Ishikawa (cell line): ENCODE measurements around the gene TAF10.

Experiments
- CEBPB ChIP-seq: IDR thresholded peaks from 2 replicates; pipeline ENCODE4 v1.6.1; 2012
- CREB1 ChIP-seq: IDR thresholded peaks from 2 replicates; pipeline ENCODE4 v1.6.1; 2012; ENCODE audit warnings: low read depth
- EGR1 ChIP-seq: IDR thresholded peaks from 2 replicates; pipeline ENCODE4 v1.6.1; 2012
- EP300 ChIP-seq: IDR thresholded peaks from 2 replicates; pipeline ENCODE4 v1.6.1; 2012; ENCODE audit warnings: borderline replicate concordance
- FOXM1 ChIP-seq: IDR thresholded peaks from 2 replicates; pipeline ENCODE4 v1.6.1; 2012; ENCODE audit warnings: low read depth, borderline replicate concordance
- MAX ChIP-seq: IDR thresholded peaks from 2 replicates; pipeline ENCODE4 v1.6.1; 2012
- NFIC ChIP-seq: IDR thresholded peaks from 2 replicates; pipeline ENCODE4 v1.6.1; 2012
- RAD21 ChIP-seq: IDR thresholded peaks from 2 replicates; pipeline ENCODE4 v1.6.1; 2012; ENCODE audit warnings: low read depth
- REST ChIP-seq: IDR thresholded peaks from 2 replicates; pipeline ENCODE4 v1.6.1; 2012; ENCODE audit warnings: low read depth, mild to moderate bottlenecking
- TAF1 ChIP-seq: IDR thresholded peaks from 2 replicates; pipeline ENCODE4 v1.6.1; 2012; ENCODE audit warnings: low read depth, mild to moderate bottlenecking
- TCF12 ChIP-seq: IDR thresholded peaks from 2 replicates; pipeline ENCODE4 v1.6.1; 2012; ENCODE audit warnings: low read depth
- TEAD4 ChIP-seq: IDR thresholded peaks from 2 replicates; pipeline ENCODE4 v1.6.1; 2012
- USF1 ChIP-seq: IDR thresholded peaks from 2 replicates; pipeline ENCODE4 v1.6.1; 2012
- YY1 ChIP-seq: IDR thresholded peaks from 2 replicates; pipeline ENCODE4 v1.6.1; 2012; ENCODE audit warnings: low read depth
- ZBTB7A ChIP-seq: IDR thresholded peaks from 2 replicates; pipeline ENCODE4 v1.6.1; 2012; ENCODE audit warnings: low read depth

The TAF10 gene

GRCh38 chr11:6646918-6647679, 35.1 kb upstream of the TAF10 start:
- TF ChIP-seq USF1: no peak
- TF ChIP-seq TAF1: no peak
- no peak for TF ChIP-seq REST
- TF ChIP-seq ZBTB7A: no peak
- no peak for TF ChIP-seq CEBPB
- TF ChIP-seq EP300: no peak
- no peak for TF ChIP-seq CREB1
- TF ChIP-seq TCF12: no peak
- no peak for TF ChIP-seq RAD21
- TF ChIP-seq MAX: no peak
- TF ChIP-seq TEAD4: no peak
- no peak for TF ChIP-seq NFIC
- no peak for TF ChIP-seq FOXM1
- TF ChIP-seq EGR1: no peak
- no peak for TF ChIP-seq YY1

GRCh38 chr11:6646576-6646917, 34.5 kb upstream of the TAF10 start:
- no peak for TF ChIP-seq EP300
- no peak for TF ChIP-seq CEBPB
- no peak for TF ChIP-seq USF1
- TF ChIP-seq TCF12: no peak
- TF ChIP-seq NFIC: no peak
- no peak for TF ChIP-seq FOXM1
- TF ChIP-seq EGR1: no peak
- no peak for TF ChIP-seq TEAD4
- no peak for TF ChIP-seq TAF1
- TF ChIP-seq ZBTB7A: no peak
- no peak for TF ChIP-seq MAX
- no peak for TF ChIP-seq RAD21
- no peak for TF ChIP-seq REST
- no peak for TF ChIP-seq CREB1
- no peak for TF ChIP-seq YY1

- no peak for TF ChIP-seq MAX
- no peak for TF ChIP-seq RAD21
Observed at GRCh38 chr11:6646071-6646470, 34.1 kb upstream of the TAF10 start.

- TF ChIP-seq CREB1 (no peak), ZBTB7A (no peak), EP300 (no peak), USF1 (no peak), RAD21 (no peak), TEAD4 (no peak), TAF1 (no peak), EGR1 (no peak), MAX (no peak), NFIC (no peak), YY1 (no peak), FOXM1 (no peak), CEBPB (no peak), REST (no peak), TCF12 (no peak)
Observed at GRCh38 chr11:6642957-6643356, 30.9 kb upstream of the TAF10 start.
